HG03521 (cell line): ENCODE results near the gene CFAP251.
A peak's percentile ranks its signal among the peaks of the same experiment; 100 is the strongest.
"Not testable (repeated sequence)": the region's sequence is repeated elsewhere in the genome, so short reads cannot be mapped to it uniquely, and the experiment has no call there.

ENCODE experiments used
- ATAC-seq: cut with Tn5 transposase; IDR thresholded peaks from one replicate; pipeline ENCODE4 v1.9.1; 2021; ENCODE audit warnings: mild to moderate bottlenecking, moderate library complexity; ENCODE audit not compliant: unreplicated experiment

Gene CFAP251

DNA sequence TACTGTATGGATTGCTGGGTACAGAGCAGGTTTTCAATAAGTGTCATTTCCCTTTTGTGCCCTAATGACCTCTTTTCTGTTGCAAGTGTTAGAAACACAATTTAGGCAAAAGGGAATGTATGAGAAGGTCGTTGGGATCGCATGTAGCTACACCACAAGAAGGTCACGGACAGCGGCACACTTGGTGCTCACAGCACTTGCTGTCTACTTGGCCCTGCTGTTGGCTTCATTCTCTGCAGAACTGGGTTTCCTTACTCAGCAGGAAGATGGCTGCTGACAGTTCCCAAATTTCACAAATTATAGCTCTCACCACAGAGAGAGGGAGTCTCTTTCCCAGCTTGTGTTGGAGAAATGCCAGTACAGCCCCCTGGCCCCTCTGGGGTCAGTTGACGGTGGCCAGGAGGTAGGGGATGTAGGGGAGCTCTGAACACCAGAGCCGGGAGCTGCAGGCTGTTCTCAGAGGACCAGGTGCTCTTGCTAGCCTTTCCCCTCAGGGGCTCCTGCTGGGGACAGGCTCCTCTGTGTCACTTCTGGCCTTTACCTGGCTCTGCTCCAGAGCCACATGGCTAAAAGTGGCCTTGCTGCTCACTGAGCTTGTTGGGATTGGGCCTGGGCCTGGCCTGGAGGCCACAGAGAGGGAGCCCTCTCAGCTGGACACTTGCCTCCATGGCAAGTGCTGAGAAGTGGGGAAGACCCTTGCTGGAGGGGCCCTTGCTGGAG is 52.3 kb downstream of the CFAP251 start:
- ATAC-seq: no peak

DNA sequence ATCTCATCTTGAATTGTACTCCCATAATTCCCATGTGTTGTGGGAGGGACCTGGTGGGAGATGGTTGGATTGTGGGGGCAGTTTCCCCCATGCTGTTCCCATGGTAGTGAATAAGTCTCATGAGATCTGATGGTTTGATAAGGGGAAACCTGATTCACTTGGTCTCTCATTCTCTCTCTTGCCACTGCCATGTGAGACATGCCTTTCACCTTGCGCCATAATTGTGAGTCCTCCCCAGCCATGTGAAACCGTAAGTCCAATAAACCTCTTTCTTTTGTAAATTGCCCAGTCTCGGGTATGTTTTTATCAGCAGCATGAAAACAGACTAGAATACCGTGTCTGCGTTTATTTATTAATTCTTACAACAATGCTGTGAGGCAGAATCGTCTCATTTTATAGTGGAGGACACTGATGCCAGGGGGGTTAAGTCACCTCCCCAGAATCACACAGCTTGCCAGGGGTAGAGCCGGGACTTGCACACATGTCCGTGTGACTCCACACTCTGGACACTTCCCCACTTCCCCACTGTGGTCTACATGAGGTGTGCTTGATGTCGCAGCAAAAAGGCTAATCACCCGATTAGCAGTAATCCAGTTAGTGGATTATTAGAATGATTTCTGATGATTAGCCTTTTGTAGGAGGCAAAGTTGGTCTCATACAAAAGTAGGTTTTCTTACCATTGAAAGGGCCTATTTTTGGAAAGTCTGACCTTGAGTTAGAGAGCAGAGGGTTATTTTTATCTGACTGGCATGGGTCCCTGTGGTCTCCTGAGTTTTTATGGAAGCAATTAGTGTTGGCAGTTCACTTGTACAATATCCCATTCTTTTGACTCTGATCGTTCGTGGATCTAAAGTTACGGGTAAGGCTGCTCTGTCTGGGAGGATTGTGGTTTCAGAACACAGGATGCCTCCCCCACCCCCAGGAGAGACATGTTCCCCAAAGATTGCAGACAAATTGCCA is 55.9 kb downstream of the CFAP251 start:
- no peak for ATAC-seq

DNA sequence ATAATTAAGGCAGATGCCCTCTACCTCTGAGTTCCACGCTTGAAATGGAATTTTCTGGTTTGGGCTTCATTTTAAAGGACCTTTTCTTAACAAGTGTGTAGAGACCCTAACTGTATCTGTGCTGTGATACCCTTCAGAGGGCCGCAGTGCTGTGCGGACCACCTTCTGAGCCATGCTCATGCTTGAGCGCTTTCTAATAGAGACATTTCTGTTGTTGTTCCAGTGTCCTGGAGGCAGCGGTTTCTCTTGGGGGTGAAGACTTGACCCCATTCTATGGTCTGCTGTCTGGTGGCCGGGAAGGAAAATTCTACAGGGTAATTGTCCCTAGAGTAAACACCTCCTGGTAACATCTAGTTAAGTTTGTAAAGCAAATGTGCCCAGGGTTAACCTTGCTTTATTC is 56.6 kb downstream of the CFAP251 start:
- ATAC-seq: no peak

DNA sequence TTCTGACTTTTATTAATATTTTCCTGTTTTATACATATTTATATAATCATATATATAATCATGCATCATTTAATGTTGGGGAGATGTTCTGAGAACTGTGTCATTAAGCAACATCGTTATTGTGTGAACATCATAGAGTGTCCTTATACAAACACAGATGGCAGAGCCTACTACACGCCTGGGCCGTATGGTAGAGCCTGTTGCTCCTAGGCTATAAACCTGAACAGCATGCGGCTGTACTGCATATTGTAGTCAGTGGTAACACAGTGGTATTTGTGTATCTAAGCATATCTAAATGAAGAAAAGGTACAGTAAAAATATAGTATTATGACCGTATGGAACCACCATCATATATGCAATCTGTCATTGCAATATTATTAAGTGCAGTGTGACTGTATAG is 58.6 kb downstream of the CFAP251 start:
- no peak for ATAC-seq

- no peak for ATAC-seq
These were observed 61.9 kb downstream of the CFAP251 start for GRCh38 chr12:121980191-121980891.

GRCh38 chr12:121980892-121981272 is 62.5 kb downstream of the CFAP251 start:
- ATAC-seq: no peak

DNA sequence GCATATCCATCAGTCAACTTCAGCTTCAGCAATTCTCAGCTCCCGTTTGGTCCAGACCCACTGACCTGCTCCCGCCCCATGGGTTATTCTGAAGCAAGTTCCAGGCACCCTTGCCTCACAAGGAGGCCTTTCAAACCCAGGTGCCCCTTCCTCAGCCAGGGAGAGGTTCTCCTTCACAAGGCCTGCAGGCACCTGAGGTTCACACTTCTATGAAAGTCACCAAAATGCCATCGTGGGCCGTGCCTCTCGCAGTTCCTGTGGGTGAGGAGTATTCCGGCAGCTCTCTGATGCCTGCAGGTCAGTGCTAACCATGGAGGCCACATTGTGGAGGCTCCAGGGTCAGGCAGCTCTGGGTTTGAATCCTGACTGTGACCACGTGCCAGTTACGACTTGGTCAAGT is 63.1 kb downstream of the CFAP251 start:
- ATAC-seq: no peak

GRCh38 chr12:121982950-121983349 is 64.6 kb downstream of the CFAP251 start:
- no peak for ATAC-seq

DNA sequence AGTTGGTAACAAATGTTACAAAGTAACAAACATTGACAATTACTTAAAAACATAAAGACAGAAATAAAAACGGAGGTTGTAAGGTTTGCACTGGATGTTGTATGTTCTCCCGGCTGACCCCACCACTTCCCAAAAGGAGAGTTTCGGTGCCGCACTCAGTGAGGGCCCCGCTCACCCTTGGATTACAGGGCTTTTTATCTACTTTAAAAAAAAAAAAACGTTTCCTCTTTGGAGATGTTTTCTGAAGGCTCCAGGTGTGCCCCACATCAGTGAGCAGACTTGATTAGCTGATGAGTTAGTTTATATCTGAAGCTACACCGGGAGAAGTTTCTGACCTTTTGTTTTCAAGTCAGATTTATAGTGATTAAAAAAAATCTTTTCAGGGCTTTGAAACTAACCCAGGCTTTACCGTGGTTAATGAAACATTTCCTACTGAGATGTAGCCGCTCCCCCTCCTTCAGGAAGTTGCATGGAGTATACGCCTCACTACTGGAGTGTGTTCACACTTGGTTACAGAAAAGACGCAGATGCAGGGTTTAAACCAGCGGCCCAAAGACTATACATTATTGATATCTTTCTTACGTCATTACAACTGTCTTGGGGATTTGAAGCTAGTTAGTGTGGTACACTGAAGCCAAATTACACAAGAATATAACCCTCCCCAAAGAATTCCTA is 65.3 kb downstream of the CFAP251 start:
- ATAC-seq: no peak

- ATAC-seq: no peak
These were observed 68.3 kb downstream of the CFAP251 start for GRCh38 chr12:121986489-121987245.

DNA sequence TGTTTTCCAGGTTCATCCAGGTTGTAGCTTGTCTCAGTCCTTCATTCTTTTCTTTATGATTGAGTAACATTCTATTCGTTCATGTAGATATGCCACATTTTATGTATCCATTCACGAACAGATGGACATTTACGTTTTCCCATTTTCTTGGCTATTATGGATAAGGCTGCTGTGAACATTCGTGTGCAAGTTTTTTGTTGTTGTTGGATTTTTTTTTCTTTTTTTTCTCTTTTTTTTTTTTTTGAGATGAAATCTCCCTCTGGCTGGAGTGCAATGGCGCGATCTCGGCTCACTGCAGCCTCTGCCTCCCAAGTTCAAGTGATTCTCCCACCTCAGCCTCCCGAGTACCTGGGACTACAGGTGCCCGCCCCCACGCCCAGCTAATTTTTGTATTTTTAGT is 70.1 kb downstream of the CFAP251 start:
- ATAC-seq: not testable (repeated sequence)

GRCh38 chr12:121989276-121990113 is 71.1 kb downstream of the CFAP251 start:
- no peak for ATAC-seq

GRCh38 chr12:121990114-121990647 is 71.8 kb downstream of the CFAP251 start:
- no peak for ATAC-seq

DNA sequence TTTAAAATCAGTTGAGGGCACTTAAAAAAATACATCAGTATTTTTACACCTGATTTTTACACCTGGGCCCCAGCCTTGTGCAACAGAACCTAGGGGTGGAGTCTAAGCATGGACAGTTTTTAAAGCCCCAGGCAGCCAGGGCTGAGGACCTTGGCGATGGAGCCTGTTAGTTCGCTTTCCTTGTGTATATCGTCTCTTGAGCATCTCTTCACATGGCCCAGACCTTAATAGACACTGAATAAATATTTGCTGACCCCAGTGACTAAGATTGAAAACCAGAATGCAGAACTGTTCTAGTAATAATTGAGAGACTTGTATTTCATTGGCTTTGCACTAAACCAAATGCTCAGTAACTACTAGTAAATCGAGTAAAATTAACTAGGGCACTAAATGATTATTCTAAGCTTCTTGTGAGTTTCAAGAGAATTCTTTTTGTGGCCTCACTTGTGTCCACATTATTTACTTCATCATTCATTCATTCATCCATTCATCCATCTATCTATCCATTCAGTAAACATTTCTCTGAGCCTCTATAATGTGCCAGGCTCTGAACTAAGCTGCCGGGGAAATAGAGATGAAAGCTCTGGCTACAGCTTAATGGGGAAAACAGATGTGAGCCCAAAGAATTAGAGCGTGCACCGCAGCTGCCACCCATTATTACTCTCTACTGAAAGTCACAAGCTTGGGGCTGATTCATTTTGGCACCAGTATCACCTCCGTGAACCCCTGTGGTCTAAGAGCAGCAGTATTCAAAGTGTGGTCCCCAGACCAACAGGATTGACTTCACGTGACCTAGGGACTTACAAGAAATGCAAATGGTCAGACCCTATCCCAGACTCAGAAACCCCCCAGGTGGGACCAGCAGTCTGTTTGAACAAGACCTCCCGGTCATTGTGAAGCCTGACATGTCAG is 72.6 kb downstream of the CFAP251 start:
- peak; percentile 46 for ATAC-seq

DNA sequence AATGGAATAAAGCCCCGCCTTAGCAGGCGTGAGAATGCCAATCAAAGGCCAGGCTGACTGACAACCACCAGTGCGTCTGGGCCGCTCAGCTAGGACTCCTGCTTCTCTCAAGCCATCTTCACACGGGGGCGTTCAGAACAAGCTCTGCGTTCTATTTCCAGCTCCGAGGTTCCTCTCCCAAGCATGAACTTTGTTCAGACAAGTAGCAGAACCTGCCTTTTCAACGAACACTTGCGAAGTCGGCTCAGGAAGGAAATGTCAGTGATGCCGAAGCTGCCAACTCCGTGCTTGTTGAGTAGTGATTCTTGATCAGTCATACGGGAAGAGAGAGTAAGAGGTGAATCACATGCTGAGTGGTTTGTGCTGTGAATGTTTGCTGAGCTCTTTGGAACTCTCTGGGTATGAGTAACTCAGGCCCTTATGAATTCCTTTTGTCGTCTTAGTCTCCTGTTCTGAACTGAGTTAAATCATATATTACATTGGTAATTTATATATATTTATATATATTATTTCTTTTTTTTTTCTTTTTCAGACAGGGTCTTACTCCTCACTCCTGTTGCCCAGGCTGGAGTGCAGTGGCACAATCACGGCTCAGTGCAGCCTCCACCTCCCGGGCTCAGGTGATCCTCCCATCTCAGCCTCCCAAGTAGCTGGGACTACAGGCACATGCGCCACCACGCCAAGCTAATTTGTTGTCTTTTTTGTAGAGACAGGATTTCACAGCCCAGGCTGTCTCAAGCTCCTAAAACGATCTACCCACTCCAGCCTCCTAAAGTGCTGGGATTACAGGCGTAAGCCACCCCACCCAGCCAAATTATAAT is 73.9 kb downstream of the CFAP251 start:
- no peak for ATAC-seq

DNA sequence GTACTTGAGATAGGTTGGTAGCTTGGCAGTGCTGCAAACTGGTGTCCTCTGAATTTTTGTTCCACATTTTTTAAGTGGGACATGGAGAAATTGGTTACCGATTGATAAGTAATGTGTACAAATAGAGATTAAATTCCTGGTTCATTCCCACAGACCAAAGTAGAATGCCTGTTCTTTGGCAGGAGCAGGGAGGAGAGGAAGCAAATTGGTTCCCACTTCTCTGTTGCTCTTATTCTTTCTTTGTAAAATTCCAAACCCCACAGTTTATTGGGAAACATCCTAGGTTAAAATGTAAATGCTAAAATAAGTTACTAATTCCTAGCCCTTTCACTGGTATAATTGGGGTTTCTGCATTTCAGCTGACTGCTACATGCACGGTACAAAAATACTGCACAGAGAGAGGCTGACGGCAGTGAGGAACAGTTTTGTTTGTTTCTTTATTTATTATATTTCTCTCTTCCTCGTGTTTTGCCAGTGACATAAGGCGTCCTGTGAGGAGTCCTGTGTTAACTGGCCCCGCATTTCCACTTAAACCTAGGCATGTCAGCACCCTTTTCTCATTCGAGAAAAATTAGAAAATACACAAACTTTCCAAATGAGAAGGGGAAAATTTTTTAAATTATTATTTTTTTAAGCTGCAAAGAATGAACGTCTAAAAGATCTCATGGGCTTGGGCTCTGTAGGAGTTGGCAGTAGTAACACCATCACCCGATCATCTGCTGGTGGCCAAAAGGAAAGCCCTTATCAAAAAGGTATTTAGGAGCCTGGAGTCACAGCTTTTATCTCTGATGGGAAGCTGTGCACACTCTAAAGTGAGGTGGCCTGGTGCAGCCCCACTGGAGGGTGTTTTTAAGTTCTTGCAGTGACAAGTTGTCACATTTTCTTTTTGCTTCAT is 77.9 kb downstream of the CFAP251 start:
- ATAC-seq: no peak
